Dendritic cell treated with granulocyte-macrophage colony-stimulating factor and Interleukin-4, amounts not matched to agents 40 ng/mL and 50 ng/mL, for 4 days (primary cell): ENCODE results near the gene CHD9.
A peak's percentile ranks its signal among the peaks of the same experiment; 100 is the strongest.
"Not testable (repeated sequence)": the region's sequence is repeated elsewhere in the genome, so short reads cannot be mapped to it uniquely, and the experiment has no call there.

ENCODE experiments used
- H3K27ac Mint-ChIP-seq: one replicate; pipeline ENCODE4 v1.8.0; 2022; ENCODE audit warnings: mild to moderate bottlenecking, mixed read lengths
- H3K27me3 Mint-ChIP-seq: one replicate; pipeline ENCODE4 v1.8.0; 2022; ENCODE audit warnings: mild to moderate bottlenecking, mixed read lengths
- H3K36me3 Mint-ChIP-seq: one replicate; pipeline ENCODE4 v1.8.0; 2022; ENCODE audit warnings: low read depth, mixed read lengths
- H3K4me1 Mint-ChIP-seq: one replicate; pipeline ENCODE4 v1.8.0; 2022; ENCODE audit warnings: low read depth, mixed read lengths
- H3K4me3 Mint-ChIP-seq: one replicate; pipeline ENCODE4 v1.8.0; 2022; ENCODE audit warnings: mild to moderate bottlenecking, moderate library complexity, mixed read lengths
- H3K9me3 Mint-ChIP-seq: one replicate; pipeline ENCODE4 v1.8.0; 2022; ENCODE audit warnings: mixed read lengths
- intact Hi-C: fragments of 100-400 bp; cut with micrococcal nuclease; formaldehyde crosslinking; loops from one replicate; pipeline ENCODE4 v1.15.0; 2022

The CHD9 gene

DNA sequence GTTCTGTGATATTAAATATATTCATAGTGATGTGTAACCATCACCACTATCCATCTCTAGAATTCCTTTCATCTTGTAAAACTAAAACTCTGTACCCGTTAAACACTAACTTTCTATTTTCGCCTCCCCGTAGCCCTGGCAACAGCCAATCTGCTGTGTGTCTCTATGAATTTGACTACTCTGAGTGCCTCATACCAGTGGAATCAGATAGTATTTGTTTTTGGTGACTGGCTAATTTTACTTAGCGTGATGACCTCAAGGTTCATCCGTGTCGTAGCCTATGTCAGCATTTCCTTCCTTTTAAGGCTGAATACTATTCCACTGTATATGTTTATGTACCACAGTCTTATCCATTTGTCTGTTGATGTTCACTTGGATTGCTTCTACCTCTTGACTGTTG, 18.2 kb downstream of the CHD9 start:
- intact Hi-C loops: no loop called here
- no peak overlapping the region for H3K4me3 Mint-ChIP-seq

GRCh38 chr16:53074296-53074695, 19.5 kb downstream of the CHD9 start:
- H3K4me3 Mint-ChIP-seq, H3K27me3 Mint-ChIP-seq, intact Hi-C loops, H3K27ac Mint-ChIP-seq: not testable (repeated sequence)
- Mint-ChIP-seq H3K4me1 (peaks cover 64% of the 10 kb centered on the region), H3K36me3 (peaks cover 57% of the 10 kb centered on the region), H3K9me3 (peaks cover 30% of the 10 kb centered on the region)

More for the DNA sequence above, 18.2 kb downstream of the CHD9 start:
- H3K9me3 Mint-ChIP-seq: peaks cover 30% of the 10 kb centered on the region
- H3K27me3 Mint-ChIP-seq: no peaks in the 10 kb centered on the region
- H3K4me1 Mint-ChIP-seq: peaks cover 67% of the 10 kb centered on the region
- H3K27ac Mint-ChIP-seq: no peak overlapping the region
- peaks cover 62% of the 10 kb centered on the region for H3K36me3 Mint-ChIP-seq

DNA sequence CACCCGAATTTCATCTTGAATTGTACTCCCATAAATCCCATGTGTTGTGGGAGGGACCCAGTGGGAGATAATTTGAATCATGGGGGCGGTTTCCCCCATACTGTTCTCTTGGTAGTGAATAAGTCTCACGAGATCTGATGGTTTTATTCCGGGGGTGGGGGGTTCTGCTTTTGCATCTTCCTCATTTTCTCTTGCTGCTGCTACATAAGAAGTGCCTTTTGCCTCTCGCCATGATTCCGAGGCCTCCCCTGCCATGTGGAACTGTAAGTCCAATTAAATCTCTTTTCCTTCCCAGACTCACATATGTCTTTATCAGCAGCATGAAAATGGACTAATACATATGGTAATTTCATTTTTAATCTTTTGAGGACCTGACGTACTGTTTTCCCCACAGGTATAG, 20.7 kb downstream of the CHD9 start:
- H3K27me3 Mint-ChIP-seq, intact Hi-C loops, H3K4me3 Mint-ChIP-seq: not testable (repeated sequence)
- Mint-ChIP-seq H3K27ac (peak overlapping the region; percentile 55), H3K36me3 (peaks cover 50% of the 10 kb centered on the region), H3K4me1 (peaks cover 59% of the 10 kb centered on the region), H3K9me3 (peaks cover 30% of the 10 kb centered on the region)

- H3K9me3 Mint-ChIP-seq: peaks cover 27% of the 10 kb centered on the region
- peaks cover 52% of the 10 kb centered on the region for H3K36me3 Mint-ChIP-seq
- intact Hi-C loops: no loop called here
- H3K27me3 Mint-ChIP-seq: no peaks in the 10 kb centered on the region
- H3K4me3 Mint-ChIP-seq: no peak overlapping the region
- no peak overlapping the region for H3K27ac Mint-ChIP-seq
- H3K4me1 Mint-ChIP-seq: peaks cover 60% of the 10 kb centered on the region
Observed at GRCh38 chr16:53078247-53078646, 23.5 kb downstream of the CHD9 start.

DNA sequence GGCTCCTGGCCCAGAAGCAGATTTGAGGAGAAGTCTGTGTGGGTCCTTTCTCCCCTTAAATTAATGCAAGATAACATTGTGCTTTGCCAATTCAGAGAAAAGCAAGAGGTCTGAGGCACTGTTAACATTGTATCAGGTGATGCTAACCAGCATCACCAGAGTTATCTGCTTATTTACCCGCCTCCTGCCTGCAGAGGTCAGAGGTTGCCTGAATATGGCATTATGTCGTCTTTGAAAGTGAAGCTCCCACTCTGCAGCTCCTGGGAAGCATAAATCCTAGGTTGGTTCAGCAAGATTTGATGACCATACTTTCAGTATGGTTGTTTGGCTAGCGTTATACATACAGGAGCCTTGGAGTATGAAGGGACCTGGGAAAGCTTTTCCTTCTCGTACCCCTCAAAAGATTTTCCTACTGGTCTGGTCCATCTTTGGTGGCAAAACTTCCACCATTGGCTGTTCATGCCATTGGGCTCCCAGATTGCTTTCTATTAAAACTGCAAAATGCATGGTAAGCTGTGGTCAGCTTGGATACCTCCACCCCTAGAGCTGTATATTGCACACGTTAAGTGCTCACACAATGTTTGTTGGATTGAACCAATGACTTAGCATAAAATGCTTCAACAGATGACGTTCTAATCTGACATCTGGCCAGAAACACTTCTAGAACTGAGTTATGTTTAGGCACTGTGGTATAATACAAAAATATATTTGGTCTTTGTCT, 24.1 kb downstream of the CHD9 start:
- Mint-ChIP-seq H3K27ac (no peak overlapping the region), H3K4me3 (no peak overlapping the region), H3K4me1 (peaks cover 60% of the 10 kb centered on the region), H3K9me3 (peaks cover 20% of the 10 kb centered on the region), H3K36me3 (peaks cover 52% of the 10 kb centered on the region), H3K27me3 (no peaks in the 10 kb centered on the region)
- intact Hi-C loops: no loop called here

DNA sequence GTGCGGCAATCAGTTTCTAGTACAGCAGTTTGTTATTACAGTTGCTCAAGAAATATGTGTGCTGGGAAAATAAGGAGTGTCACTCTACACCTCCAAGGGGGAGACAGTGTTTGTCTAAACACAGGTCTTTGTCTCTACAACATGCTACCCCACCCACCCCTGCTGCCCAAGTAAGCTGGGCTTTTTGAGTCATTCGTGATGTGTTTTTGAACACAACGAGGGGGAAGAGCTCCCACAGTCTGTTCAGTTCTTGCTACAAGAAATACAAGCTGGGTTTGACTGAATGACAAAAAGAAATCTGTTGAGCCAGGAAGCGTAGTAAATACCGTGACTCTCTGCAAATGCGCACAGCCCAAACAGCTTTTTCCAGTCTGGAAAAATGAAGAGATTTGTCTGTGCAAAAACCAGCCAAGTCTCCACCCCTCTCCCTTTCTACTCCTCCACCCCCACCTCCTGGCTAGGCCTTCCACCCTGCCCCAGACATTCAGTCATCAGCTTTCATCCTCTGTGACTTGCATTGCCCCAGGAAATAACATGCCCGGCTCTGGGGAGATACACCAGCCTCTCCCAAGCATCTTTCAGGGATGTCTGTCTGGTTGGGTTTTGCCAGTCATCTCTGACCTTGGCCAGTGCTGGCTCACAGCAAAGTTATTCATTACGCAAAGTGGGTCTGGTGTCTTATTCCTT, 25.7 kb downstream of the CHD9 start:
- peak overlapping the region; percentile 16 for H3K27ac Mint-ChIP-seq
- no peak overlapping the region for H3K4me3 Mint-ChIP-seq
- H3K36me3 Mint-ChIP-seq: peaks cover 45% of the 10 kb centered on the region
- intact Hi-C loops: no loop called here
- peaks cover 4% of the 10 kb centered on the region for H3K9me3 Mint-ChIP-seq
- H3K27me3 Mint-ChIP-seq: no peaks in the 10 kb centered on the region
- peaks cover 59% of the 10 kb centered on the region for H3K4me1 Mint-ChIP-seq

GRCh38 chr16:53081032-53081424, 26.2 kb downstream of the CHD9 start:
- peak overlapping the region; percentile 16 for H3K27ac Mint-ChIP-seq
- intact Hi-C loops: no loop called here

GRCh38 chr16:53081686-53082407, 27.1 kb downstream of the CHD9 start:
- Mint-ChIP-seq H3K36me3 (peaks cover 43% of the 10 kb centered on the region), H3K4me1 (peaks cover 64% of the 10 kb centered on the region), H3K27me3 (no peaks in the 10 kb centered on the region), H3K27ac (no peak overlapping the region), H3K9me3 (no peaks in the 10 kb centered on the region), H3K4me3 (no peak overlapping the region)
- intact Hi-C loops: no loop called here

More at GRCh38 chr16:53081032-53081424, 26.2 kb downstream of the CHD9 start:
- Mint-ChIP-seq H3K4me1 (peaks cover 60% of the 10 kb centered on the region), H3K27me3 (no peaks in the 10 kb centered on the region), H3K4me3 (no peak overlapping the region), H3K36me3 (peaks cover 40% of the 10 kb centered on the region), H3K9me3 (no peaks in the 10 kb centered on the region)

GRCh38 chr16:53082509-53082908, 27.7 kb downstream of the CHD9 start:
- Mint-ChIP-seq H3K27me3 (no peaks in the 10 kb centered on the region), H3K27ac (no peak overlapping the region), H3K4me3 (no peak overlapping the region), H3K9me3 (no peaks in the 10 kb centered on the region), H3K4me1 (peaks cover 70% of the 10 kb centered on the region), H3K36me3 (peaks cover 43% of the 10 kb centered on the region)
- intact Hi-C loops: no loop called here

DNA sequence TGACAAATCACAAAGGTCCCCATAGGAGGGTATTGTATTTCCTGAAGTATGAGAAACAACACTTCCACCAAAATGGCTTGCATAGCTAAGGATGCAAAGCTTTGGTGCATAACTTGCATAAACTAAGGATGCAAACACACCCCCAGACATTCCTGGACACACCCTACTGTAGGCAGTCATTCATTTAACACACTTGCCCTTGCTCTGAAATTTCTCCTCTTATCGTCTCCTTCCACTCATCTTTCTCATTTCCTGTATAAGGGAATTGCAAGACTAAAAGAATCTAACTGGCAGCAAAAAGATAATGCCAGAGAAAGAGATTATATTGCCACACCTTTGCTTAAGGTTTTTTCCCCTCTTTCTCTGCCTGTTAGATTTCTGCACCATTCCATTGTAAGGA, 28.3 kb downstream of the CHD9 start:
- Mint-ChIP-seq H3K4me3 (no peak overlapping the region), H3K27me3 (no peaks in the 10 kb centered on the region), H3K36me3 (peaks cover 43% of the 10 kb centered on the region), H3K4me1 (peaks cover 66% of the 10 kb centered on the region), H3K9me3 (no peaks in the 10 kb centered on the region), H3K27ac (no peak overlapping the region)
- intact Hi-C loops: no loop called here

DNA sequence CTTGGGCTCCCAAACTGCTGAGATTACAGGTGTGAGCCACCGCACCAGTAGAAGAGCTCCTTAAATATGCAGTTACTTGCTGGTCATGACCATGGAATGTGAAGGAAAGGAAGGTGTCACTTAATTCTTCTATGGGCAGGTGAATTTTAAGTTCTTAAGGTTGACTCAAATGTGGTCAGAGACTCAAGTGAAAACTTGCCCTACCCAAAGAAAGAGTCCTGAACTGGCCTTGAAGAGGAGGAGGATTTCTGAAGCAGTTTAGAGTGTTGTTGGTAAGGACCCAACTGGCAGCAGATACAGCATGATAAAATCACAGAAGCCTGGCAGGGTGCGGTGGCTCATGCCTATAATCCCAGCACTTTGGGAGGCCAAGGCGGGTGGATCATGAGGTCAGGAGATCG, 29.4 kb downstream of the CHD9 start:
- Mint-ChIP-seq H3K27ac (peak overlapping the region; percentile 71), H3K4me1 (peaks cover 60% of the 10 kb centered on the region), H3K27me3 (no peaks in the 10 kb centered on the region), H3K9me3 (no peaks in the 10 kb centered on the region), H3K4me3 (no peak overlapping the region), H3K36me3 (peaks cover 41% of the 10 kb centered on the region)
- intact Hi-C loops: no loop called here

GRCh38 chr16:53084746-53085334, 30.0 kb downstream of the CHD9 start:
- H3K4me3 Mint-ChIP-seq: no peak overlapping the region
- peak overlapping the region; percentile 71 for H3K27ac Mint-ChIP-seq
- no peaks in the 10 kb centered on the region for H3K9me3 Mint-ChIP-seq
- intact Hi-C loops: no loop called here
- no peaks in the 10 kb centered on the region for H3K27me3 Mint-ChIP-seq
- H3K4me1 Mint-ChIP-seq: peaks cover 62% of the 10 kb centered on the region
- peaks cover 41% of the 10 kb centered on the region for H3K36me3 Mint-ChIP-seq

DNA sequence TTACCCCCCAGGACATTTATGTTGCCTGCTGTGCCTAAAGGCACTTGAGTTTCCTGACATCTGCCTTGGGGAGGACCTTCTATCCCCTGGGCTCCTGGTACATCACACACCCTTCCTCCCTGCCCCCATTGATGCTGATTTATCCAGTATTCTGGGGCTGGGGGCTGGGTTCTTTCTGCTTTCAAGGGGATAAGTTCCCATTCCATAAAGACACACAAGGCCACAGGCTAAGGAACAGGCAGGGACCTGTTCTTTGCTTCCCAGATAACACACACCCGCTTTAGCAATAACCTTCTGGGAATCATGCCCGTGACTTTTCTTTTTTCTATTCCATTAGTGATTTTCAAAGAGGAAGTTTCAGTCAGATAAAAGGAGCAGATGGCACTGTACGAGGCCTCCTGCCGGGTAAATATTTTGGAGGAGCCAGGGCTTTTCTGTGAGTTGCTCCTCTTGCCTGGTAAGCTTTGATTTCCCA, 30.6 kb downstream of the CHD9 start:
- H3K36me3 Mint-ChIP-seq: peaks cover 41% of the 10 kb centered on the region
- no peak overlapping the region for H3K4me3 Mint-ChIP-seq
- no peaks in the 10 kb centered on the region for H3K27me3 Mint-ChIP-seq
- H3K27ac Mint-ChIP-seq: peak overlapping the region; percentile 71
- intact Hi-C loops: no loop called here
- peaks cover 67% of the 10 kb centered on the region for H3K4me1 Mint-ChIP-seq
- no peaks in the 10 kb centered on the region for H3K9me3 Mint-ChIP-seq
